Inferior parietal cortex (tissue), 1 donor: ENCODE measurements around the gene FAM184A.
"Not testable (repeated sequence)": the region's sequence is repeated elsewhere in the genome, so short reads cannot be mapped to it uniquely, and the experiment has no call there.

ENCODE experiments used
- DNase-seq: peaks from one replicate; pipeline ENCODE4 v3.0.0-alpha.2; 2016; ENCODE audit errors: extremely low spot score

Gene FAM184A, protein sequence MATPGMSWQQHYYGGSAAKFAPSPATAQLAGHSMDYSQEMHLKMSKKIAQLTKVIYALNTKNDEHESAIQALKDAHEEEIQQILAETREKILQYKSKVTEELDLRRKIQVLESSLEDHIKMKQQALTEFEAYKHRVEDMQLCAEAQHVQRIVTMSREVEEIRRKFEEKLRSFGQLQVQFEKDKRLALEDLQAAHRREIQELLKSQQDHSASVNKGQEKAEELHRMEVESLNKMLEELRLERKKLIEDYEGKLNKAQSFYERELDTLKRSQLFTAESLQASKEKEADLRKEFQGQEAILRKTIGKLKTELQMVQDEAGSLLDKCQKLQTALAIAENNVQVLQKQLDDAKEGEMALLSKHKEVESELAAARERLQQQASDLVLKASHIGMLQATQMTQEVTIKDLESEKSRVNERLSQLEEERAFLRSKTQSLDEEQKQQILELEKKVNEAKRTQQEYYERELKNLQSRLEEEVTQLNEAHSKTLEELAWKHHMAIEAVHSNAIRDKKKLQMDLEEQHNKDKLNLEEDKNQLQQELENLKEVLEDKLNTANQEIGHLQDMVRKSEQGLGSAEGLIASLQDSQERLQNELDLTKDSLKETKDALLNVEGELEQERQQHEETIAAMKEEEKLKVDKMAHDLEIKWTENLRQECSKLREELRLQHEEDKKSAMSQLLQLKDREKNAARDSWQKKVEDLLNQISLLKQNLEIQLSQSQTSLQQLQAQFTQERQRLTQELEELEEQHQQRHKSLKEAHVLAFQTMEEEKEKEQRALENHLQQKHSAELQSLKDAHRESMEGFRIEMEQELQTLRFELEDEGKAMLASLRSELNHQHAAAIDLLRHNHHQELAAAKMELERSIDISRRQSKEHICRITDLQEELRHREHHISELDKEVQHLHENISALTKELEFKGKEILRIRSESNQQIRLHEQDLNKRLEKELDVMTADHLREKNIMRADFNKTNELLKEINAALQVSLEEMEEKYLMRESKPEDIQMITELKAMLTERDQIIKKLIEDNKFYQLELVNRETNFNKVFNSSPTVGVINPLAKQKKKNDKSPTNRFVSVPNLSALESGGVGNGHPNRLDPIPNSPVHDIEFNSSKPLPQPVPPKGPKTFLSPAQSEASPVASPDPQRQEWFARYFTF

DNA sequence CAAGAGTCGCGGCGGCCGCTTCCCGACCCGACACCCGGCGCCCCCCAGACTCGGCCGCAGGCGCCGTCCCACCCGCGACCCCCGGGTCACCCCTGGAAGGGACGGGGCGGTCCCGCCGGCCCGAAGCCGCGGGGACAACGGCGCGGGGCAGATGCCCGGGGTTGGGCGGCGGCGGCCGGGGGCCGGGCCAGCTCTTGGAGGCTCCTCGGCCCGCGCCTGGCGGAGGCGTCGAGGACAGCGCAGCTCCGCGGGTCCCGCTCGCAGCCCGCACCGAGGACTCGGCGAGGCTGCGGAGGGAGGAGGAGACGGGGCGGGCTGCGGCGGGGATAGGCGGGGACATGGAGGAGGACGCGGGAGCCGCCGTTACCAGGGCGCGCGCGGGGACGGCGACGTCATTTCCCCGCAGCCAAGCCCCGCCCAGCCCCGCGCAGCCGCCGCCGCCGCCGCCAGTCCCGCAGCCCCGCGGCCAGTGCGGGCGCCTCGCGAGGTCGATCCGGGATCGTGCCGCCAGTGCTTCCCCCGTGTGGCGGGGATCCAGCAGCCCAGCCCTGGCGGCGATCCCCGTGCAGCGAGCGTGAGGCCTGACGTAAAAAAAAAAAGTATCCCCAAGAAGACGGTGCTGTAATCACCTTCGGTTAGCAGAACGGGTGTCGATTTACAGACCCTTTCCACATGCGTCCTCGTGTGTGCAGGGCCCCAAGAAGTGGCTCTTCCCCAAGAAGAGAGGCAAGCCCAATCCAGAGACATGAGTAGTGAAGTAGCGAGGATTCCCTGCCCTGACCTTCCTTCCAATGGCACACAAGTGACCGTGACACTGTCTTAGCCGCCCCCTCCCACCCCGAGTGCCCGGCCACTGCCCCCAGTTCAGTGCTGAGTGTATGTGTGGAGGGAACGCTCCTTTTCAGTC, at the start of gene FAM184A:
Gene FAM184A, minus strand, starts transcription at position 289 of the 907 bp plus-strand sequence. CDS start 365 bp downstream, outside the sequence.
- peak; percentile 58 for DNase-seq

DNA sequence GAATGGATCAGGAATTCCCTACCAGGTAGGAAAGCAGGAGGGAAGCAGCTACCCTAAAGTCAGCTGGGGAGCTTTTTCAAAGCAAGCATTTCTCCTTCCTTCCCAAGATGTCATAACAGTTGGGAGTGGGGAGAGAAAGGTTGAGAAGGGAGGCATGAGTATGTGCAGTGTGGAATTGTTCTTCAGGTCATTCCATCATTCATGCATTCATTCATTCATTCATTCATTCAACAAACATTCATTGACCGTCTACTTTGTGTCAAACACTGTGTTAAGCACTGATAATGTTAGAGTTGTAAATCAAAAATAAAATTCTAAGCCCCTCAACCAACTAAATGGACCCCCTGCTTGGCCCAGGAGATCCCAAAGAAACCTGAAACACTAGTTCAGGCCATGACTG, 49.2 kb upstream of the FAM184A start:
- DNase-seq, result no peak

DNA sequence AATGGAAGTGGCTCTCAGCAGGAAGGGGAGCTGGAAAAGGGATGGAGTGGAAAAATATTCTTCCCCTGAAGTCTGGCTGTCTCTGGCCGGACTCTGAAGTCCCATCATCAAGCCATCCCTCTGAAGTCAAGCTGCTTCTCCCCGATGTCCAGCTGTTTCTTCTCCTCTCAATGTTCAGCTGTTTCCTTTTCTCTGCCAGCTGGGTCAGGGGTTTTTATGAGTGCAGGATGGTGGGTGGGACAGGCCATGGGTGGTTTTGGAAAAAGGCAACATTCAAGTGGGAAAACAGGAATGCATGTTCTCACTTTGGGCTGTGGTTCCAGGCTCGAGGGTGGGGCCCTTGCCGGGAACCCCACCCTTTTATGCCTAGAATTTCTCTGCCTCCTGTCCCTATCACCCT, 48.4 kb upstream of the FAM184A start:
- DNase-seq, result no peak

DNA sequence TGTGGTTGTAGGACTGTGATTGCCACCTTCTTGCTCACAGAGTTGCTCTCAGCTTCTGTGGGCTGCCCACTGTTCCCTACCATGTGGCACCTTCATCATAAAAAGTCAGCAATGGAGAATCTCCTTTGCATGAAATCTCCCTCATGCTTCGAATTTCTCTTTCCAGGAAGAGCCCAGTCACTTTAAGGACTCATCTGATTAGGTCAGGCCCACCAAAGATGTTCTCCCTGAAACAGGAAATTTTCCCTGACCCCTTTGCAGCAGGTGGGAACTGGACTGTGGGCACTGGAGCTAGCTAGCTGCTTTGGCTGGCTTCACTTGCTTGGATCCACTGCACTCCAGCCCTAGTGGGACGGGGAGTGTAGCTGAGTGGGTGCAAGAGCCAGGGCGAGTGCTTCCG, 47.7 kb upstream of the FAM184A start:
- DNase-seq, result no peak

DNA sequence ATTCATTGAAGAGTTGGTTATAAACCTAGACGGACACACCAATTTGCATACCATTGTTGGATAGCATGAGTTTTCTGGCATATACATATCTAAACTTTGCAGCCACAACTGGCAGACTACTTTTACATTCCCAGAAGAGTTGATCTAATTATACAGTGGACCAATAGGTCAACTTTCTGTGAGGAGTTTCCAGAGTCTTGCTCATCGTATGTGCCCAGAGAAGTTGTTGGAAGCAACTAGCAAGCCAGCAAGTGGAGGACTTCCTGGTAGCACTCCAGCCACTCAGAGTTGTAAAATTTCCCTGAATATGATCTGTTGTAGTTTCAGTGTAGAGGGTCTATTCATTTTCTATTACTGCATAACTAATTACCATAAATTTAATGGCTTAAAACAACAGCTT, 47.1 kb upstream of the FAM184A start:
- DNase-seq, result no peak

DNA sequence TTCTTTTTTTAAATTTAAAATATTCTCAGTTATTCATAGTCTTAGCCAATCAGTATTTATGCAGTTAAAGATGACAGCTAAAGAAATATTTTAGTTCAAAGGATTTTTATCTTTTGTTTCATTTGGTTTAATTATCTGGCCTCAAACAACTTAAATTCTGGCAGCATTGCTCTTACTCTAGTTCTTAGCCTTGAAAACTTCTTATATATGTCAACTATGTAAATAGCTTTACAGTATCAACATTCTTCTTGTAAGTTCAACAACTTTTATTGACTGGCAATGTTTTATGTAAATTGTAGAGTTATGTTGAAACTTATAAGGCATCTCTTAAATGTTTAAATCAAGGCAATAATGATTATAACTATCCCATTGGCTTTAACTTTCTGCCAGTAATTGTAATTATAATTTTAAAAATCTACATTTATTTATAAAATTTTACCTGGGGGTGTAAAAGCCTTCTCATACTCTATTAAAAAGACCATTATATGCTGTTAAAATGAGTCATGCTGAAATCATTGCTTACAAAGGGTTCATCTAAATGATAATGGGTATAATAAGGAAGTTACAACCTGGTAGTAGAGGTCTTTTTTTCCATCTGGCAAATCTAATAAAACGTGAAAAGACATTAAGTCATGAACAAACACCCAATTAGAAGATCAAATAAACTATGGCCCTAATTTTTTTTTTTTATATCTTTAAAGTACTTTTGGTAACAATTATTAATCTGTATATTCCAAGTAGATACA, 45.8 kb upstream of the FAM184A start:
- DNase-seq, result no peak

DNA sequence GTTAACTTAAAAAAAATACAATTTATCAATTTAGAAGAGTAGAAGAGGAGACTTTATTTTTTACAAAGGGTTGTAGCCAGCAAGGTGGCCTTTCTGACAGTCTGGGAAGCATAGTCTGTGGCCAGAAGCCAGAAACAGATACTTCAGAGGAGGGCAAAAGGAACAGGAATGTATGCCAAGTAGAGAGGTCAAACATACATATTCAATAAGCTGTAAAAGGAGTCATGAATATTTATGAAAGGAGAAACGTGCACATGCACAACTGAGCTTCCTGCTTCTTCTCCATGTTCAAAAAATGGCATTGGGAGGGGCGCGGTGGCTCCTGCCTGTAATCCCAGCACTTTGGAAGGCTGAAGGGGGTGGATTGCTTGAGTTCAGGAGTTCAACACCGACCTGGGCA, 43.9 kb upstream of the FAM184A start:
- DNase-seq, result no peak

DNA sequence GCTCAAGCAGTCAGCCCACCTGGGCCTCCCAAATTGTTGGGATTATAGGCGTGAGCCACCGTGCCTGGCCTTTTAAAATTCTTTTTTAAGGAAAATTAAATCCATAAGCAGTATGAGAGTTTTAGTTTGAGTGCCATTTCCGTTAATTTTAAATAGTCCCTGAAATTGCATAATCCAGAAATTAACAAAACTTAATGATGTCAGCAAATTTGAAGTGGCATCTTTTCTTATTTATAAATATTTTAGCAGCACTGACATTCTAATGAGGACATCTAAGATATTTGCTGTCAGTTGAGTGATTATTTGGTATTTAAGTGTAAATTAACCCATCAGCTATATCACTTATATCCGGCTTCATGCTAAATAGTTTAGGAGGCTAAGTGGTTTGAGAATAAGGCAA, 42.9 kb upstream of the FAM184A start:
- DNase-seq, result no peak

DNA sequence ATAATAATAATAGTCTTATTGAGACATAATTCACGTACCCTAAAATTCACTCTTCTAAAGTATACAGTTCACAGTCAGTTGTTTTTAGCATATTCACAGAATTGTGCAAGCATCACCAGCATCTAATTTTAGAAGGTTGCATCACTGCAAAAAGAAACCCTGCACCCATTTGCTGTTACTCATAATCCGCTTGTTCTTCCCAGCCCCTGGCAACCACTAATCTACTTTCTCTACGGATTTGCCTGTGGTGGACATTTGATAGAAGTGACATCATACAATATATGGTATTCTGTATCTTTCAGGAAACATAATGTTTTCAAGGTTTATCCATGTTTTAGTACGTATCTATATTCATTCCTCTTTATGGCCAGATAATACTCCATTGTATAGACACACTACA, 41.5 kb upstream of the FAM184A start:
- no peak for DNase-seq

DNA sequence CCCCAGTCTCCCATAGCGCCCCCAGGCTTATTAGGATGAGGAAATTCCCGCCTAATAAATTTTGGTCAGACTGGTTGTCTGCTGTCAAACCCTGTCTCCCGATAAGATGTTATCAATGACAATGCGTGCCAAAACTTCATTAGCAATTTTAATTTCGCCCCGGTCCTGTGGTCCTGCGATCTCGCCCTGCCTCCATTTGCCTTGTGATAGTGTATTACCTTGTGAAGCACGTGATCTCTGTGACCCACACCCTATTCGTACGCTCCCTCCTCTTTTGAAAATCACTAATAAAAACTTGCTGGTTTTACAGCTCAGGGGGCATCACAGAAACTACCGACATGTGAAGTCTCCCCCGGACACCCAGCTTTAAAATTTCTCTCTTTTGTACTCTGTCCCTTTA, 40.6 kb upstream of the FAM184A start:
- not testable (repeated sequence) for DNase-seq

DNA sequence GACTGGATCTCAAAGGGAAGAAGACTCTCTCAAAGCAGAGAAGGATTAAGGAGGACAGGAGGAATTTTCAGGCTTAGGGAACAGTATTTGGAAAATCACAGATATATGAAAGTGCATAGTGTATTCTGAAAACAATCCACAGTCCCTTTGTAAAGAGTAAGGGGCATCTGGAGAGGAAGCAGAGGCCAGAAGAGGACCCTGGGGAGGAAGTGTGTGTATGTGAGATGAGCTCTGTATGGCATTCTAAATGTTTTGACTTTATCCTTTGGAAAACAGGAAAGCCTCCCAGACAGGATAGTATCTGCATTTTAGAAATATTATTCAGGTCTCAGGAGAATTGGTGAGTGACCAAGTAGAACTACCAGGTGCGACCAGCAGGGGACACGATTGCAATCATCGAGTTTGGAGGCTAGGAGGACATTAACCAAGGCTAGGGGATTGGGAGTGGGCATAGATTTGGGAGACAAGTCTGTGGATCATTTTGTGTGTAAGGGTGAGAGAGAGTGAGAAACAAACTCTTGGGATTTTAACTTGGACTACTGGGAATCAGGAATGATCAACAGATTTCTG, 38.3 kb upstream of the FAM184A start:
- no peak for DNase-seq

DNA sequence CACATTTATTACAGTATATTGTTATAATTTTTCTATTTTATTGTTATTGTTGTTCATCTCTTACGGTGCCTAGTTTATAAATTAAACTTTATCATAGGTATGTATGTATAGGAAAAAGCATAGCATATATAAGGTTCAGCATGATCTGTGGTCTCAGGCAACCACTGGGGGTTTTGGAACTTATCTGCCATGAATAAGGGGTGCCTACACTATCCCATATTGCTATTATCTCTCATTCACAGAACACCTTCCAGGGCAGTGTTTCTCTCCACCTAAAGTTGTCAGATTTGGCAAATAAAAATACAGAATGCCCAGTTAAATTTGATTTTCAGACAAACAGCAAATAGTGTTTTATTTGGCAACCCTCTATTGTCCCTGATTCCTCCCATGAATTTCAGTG, 35.5 kb upstream of the FAM184A start:
- no peak for DNase-seq

DNA sequence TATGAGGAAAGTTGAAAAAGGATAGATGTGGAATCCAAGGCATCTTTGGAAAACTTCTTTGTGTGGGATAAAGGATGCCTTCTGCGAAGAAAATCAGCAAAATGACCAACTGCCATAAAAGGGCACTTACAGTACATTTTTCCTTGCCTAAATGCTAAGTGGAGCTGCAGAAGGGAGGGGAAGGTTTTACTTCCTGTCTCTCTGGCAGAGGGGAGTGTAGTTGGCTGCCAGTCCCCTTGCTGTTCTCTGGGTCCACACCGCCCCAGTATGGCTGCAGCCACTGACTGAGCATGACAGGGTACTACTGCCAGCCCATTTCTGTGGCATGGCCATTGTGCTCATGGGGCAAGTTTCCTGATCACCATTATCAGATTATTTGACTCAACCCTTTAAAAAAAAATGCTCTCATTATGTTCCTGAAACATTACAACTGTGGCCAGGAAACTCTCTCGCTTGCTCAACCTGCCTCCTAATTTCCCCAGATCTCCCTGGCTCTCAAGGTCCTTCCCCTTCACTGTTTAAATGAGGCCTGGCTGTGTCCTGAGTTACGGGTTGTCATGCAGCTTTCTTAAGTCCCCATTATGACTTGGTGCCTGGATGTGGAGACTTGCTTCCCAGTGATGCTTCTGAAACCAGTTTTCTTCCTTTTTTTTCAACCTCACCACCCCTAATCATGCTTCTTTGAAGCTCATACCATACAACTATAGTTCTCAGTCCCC, 34.5 kb upstream of the FAM184A start:
- DNase-seq, result no peak

DNA sequence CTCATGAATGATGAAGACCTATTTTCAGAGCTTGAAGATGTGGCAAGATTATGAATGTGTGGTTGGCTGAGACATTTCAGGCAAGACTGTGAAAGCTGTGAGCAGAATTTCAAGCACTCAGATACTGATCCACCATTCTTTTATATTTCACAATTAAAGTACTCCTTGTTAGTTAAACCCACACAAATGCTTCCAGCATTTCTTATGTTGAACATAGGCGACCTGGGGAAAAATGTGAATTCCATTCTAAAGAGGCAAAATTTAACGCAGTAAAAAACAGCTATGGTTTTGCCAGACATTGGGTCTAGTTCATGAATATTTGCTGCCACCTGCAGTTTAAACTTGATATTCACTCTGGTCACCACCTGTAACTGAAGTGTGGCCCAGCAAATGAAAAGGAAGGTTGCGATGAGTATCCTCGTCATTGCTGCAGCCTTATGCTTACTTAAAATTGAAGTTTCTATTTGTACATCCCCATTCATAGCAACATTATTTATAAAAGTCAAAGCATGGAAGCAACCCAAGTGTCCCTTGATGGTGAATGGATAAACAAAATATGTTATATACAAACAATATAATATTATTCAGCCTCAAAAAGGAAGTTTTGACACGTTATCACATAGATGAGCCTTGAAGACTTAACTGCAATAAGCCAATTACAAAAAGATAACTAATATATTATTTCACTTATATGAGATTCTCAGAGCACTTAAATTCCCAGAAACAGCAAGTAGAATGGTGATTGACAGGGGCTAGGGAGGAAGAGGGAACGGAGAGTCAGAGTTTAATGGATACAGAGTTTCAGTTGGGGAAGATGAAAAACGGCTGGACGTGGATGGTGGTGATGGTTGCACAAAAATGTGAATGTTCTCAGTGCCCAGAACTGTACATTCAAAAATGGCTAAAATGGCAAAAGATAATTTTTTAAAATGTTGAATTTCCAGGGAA, 32.4 kb upstream of the FAM184A start:
- peak; percentile 84 for DNase-seq

DNA sequence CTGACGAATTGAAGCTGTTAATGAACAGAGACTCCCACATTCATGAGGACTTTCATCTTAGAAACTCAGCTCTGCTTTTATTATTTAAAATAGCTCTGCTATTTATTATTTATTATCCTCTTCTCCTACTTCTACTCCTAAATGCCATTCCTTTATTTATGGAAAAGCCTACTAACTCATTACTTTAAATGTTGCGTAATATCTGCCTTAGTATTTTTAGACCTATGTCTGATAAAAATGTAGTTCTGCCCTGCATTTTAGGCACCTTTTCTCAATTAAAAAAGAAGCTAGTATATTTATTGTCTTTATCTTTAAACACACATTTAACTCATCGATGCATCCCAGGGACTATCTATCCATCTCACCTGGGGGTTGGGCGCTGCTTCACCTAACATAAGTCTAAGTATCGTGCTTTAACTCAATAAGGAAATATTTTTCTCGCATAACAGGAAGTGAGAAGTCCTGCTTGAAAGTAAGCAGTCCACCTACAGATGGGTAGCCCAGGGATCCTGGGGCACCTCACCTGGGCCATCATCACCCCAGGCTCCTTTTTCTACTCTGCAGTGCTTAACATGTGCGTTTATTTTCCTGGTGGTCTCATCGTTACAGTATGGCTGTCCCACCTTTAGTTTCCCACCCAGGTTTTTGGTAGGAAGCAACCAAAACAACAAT, 31.3 kb upstream of the FAM184A start:
- no peak for DNase-seq

DNA sequence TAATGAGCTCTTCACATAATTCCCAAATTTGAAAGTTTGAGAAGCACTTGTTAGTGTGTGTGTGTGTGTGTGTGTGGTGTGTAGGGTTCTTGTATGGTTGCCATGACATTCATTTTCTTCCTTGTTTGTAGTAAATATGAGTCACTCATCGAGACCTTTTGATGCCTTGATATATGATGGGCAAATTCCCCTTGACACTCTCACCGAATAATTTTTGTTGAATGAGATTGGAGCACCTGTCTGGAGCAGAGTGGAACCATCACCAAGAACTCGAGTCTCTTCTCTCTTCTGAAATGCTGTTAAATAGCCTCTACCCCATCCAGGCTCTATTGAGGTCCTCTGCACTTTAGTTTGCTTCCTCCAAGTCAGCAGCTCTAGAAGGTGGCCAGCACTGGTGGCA, 29.6 kb upstream of the FAM184A start:
- no peak for DNase-seq

DNA sequence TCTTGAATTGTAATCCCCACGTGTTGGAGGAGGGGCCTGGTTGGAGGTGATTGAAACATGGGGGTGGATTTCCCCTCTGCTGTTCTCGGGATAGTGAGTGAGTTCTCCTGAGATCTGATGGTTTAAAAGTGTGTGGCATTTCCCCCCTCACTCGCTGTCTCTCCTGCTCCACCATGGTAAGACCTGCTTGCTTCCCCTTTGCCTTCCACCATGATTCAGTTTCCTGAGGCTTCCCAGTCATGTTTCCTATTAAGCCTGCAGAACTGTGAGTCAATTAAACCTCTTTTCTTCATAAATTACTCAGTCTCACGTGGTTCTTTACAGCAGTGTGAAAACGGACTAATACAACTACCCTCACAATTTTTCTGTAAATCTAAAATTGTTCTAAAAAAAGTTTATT, 26.8 kb upstream of the FAM184A start:
- no peak for DNase-seq

DNA sequence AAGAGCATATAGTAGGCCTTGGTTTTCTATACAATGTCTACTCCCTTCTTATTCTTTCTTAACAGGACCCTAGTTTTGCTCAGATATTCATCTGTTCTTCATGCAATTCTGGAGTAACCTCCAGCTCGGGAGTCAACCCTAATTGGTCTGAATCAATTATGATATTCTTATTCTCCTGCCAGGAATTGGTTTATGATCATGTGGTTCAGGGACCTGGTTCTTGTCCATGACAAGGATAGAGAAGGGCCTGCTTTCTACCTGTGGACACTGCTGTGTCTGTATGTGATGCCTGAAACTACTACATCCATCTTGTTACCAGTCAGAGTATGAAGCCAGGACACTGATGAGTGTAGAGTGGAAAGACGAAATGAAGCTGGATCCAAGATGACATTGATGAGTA, 24.4 kb upstream of the FAM184A start:
- no peak for DNase-seq
